ENCODE measurements around the gene CAND2.

GRCh38 chr3:12854565-12854964 is 58.1 kb downstream of the CAND2 start:
- TF ChIP-seq CTCF (IDR thresholded peaks at IDR 0.05; ENCODE audit: low read length) (no peak), EZH2 (IDR thresholded peaks at IDR 0.05; ENCODE audit: borderline replicate concordance, low read length) (no peak)

Data from OCI-LY1 (cell line).